Cardiac fibroblast (primary cell): ENCODE results near the gene SLC2A6.

Experiments
- DNase-seq, 2 donors: peaks; one replicate each; pipeline versions ENCODE4 v3.0.0 to v3.0.0-alpha.2; 2010; ENCODE audit warnings: low read depth in 2 of 2
- H3K4me3 ChIP-seq, 2 donors: replicated peaks in 1 of 2; 1 replicate in 1 of 2; 2 replicates in 1 of 2; pipeline ENCODE4 v1.5.1; 2011; ENCODE audit warnings: low read depth in 2 of 2, low read length in 2 of 2, mild to moderate bottlenecking in 2 of 2, moderate library complexity in 1 of 2
- TF ChIP-seq, protein P1 (sequence below): IDR thresholded peaks from one replicate; pipeline ENCODE4 v1.5.1; 2011; ENCODE audit warnings: low read depth, mild to moderate bottlenecking, low read length, inconsistent platforms

The SLC2A6 gene, protein sequence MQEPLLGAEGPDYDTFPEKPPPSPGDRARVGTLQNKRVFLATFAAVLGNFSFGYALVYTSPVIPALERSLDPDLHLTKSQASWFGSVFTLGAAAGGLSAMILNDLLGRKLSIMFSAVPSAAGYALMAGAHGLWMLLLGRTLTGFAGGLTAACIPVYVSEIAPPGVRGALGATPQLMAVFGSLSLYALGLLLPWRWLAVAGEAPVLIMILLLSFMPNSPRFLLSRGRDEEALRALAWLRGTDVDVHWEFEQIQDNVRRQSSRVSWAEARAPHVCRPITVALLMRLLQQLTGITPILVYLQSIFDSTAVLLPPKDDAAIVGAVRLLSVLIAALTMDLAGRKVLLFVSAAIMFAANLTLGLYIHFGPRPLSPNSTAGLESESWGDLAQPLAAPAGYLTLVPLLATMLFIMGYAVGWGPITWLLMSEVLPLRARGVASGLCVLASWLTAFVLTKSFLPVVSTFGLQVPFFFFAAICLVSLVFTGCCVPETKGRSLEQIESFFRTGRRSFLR

DNA sequence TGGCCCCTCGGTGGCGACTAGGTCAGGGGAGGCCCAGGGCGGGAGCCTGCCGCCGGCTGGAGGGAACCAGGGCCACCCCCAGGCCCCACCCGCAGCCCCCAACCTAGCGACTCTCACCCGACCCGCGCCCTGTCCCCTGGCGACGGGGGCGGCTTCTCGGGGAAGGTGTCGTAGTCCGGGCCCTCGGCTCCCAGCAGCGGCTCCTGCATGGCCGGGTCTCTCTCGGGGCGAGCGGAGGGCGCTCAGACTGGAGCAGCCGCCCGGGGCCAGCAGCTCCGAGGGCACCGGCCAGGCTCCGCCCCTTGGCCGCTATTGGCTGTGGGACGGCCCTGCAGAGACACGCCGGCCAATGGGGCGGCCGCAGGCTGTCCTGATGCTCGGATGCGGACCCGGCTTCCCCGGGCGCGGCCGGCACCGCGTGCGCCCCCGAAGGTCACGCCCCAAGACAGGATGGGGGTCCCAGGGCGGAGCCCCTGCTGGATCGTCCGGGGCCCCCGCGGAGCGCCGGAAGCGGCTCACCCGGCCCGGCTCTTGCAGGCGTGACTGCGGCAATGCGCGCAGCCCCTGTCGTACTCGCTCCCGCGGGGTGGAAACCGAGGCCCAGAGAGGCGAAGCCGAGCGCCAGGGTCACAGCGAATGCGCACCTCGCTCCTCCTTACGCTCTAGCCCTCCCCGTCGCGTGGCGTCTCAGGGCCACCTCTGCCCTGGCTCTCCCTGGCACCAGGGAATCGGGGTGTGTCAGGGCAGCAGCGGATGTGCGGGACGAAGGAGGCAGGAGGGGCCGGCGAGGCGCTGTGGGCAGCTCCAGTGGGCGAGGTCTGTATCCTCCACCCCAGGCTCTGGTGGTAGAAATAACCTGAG is at the start of gene SLC2A6:
TSS of gene SLC2A6 (minus strand) at position 249 of the 861 bp plus-strand sequence. CDS start at position 209, 40 bp downstream.
- H3K4me3 ChIP-seq = peak within 1 kb of the TSS; percentile 66 to 75
- TF ChIP-seq, protein P1, sequence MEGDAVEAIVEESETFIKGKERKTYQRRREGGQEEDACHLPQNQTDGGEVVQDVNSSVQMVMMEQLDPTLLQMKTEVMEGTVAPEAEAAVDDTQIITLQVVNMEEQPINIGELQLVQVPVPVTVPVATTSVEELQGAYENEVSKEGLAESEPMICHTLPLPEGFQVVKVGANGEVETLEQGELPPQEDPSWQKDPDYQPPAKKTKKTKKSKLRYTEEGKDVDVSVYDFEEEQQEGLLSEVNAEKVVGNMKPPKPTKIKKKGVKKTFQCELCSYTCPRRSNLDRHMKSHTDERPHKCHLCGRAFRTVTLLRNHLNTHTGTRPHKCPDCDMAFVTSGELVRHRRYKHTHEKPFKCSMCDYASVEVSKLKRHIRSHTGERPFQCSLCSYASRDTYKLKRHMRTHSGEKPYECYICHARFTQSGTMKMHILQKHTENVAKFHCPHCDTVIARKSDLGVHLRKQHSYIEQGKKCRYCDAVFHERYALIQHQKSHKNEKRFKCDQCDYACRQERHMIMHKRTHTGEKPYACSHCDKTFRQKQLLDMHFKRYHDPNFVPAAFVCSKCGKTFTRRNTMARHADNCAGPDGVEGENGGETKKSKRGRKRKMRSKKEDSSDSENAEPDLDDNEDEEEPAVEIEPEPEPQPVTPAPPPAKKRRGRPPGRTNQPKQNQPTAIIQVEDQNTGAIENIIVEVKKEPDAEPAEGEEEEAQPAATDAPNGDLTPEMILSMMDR = no peak
- DNase-seq = peak; percentile 74 to 84

DNA sequence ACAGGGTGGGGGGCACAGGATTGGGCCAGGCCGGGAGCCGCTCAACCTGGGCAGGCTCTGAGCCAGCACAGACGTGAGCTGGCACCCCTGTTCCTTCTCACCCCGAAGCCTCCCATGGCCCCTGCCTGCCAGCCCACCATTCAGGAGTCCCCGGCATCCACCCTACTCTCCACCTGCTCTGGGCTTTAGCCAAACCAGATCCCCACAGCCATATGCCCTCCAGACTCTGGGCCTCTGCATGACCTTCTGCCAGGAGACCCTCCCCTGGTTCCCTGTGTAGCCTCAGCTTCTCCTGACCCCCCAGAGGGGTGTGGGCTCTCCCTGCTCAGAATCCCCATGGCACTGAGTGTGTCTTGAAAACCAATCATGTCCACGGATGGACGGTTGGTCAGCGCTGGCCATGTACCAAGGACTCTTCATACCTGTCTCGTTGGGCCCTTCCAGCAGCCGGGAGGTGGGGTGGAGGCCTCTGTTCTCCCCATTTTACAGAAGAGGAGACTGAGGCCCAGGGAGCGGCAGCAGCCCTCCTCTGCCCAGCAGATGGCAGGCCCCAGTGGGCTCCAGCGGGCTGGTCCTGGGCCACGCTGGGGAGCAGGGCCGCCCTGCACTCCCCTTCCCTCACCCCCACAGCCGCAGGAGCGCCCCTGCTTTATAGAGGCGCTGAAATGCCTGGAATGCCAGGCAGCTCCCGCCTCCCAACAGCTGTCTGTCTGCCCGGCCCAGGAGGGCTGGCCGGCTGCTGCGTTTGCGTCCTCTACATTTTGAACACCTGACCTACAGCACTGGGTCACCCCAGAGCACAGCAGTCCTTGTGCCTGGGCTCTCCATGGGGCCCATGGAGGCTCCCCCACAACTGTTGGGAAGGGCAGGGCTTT is 49.3 kb upstream of the SLC2A6 start:
- DNase-seq = no peak
- TF ChIP-seq, protein P1 = no peak
- no peak overlapping the region for H3K4me3 ChIP-seq

DNA sequence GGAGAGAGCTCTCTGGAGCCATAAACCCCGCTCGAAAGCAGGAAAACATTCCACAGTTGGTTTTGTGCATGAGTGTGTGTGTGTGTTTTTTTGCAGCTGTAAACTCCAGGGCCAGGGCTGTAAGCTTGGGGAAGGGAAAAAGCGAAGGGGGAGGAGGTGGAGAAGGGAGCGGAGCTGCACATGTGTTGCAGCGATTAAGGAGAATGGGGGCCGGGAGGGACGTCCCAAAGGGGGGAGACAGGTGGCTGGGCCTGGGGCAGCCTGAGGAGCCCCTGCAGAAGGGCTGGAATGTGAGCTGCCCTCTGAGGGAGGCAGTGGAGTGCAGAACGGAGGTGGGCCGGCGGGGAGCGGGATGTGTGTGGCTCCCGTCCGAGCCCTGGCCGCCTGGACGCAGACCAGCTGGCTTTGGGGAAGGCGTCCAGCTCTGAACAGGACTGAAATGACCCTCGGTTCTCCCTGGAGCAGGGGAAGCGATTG is 48.6 kb upstream of the SLC2A6 start:
- DNase-seq = peak in 1 of 2 donors; percentile 66
- TF ChIP-seq, protein P1 = no peak
- H3K4me3 ChIP-seq = no peak overlapping the region

DNA sequence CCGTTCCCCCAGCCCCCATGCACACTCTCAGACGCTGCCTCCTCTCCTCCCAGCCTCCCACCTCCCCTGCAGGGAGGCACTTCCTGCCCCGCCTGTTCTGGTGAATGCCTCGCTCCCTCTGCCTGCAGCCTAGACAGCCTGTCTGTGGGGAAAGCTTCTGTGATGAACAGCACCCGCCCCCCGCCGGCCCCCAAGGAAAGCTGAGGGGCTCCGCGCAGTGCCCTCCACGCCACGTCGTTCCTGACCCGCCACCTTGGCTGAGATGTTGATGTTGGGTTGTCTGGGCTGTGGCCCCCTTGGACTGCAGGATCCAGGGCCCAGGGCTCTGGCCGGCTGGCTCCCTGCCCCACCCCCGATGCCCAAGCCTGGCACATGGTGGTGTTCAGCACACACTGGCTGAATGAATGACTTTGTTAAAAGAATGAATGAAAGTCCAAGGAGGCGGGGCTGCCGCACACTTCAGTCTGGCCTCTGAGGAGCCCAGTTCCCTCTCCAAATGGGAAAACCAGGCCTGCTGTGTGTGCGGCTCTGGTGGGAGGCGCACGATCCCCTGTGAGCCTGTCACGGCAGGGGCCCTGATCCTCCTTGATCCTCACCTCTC is 47.9 kb upstream of the SLC2A6 start:
- peak in 1 of 2 donors; percentile 39 for DNase-seq
- TF ChIP-seq, protein P1 = no peak
- H3K4me3 ChIP-seq = no peak overlapping the region

DNA sequence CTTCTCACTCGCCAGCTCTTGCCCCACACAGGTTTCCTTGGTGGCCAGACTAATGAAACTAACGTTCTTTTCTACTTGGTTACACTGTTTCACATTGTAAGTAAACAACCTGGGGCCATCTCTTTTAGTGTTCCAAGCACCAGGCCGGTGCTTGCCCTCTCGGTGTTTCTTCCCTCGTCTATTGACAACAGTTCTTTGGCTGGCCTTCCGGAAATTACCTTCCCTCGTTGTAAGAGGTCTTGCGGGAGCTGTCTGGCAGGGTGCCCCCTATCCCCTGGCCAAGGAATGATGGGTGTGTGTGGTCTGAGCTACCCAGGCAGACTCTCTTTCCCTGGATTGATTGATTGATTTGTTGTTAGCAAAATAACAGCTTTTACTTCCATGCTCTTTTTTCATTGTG is 46.8 kb upstream of the SLC2A6 start:
- H3K4me3 ChIP-seq = no peak overlapping the region
- TF ChIP-seq, protein P1 = no peak
- DNase-seq = no peak
